SH-SY5Y (cell line): ENCODE results near the gene CYP26C1.

Experiments
- GATA2 ChIP-seq: IDR thresholded peaks from 2 replicates; pipeline ENCODE4 v1.6.1; 2011; ENCODE audit warnings: mild to moderate bottlenecking, low read depth, low read length
- GATA3 ChIP-seq: IDR thresholded peaks from 2 replicates; pipeline ENCODE4 v1.6.1; 2011; ENCODE audit warnings: low read depth, mild to moderate bottlenecking, low read length, moderate library complexity

DNA sequence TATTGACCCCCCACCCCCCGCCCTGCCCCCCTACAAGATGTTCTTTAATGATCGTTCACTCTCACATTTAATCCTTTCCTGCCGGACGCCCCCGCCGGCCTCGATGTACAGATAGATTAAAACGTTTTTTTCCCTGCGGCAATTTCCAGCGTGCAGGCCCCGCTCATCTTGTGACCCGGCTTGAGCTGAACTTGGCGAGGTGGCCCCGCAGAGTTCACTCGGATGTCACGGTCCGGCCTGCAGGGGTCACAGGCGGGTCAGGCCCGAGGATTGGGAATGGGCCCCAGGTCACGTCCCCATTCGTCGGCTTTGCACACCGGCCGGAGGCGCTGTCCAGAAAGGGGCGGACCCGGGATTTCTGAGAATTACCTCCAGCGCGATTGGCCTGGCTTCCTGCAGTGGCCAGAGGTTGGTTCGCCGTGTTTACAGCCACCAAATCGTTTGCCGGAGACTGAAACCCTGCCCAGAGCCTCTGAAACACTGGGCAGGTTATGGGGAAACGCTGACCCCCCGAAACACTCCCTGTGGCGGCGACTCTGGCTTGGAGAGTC lies 11.2 kb downstream of the CYP26C1 start:
- TF ChIP-seq GATA2, result 0 out of 2 replicates have a peak, but pooled peaks have one; percentile 36
- TF ChIP-seq GATA3, result no peak
